SK-N-SH treated with all-trans-retinoic acid at 6 μM for 48 hours (cell line): ENCODE data around the gene CRELD2.

Source experiments
- ARNTL ChIP-seq: fragments of 450-650 bp; formaldehyde crosslinking; IDR thresholded peaks from 2 replicates; pipeline ENCODE4 v1.5.0; 2020; ENCODE audit warnings: low read depth, mild to moderate bottlenecking, moderate library complexity, borderline replicate concordance
- CREB5 ChIP-seq: fragments of 250-450 bp; sonication (Bioruptor Pico); IDR thresholded peaks from 2 replicates; pipeline ENCODE4 v1.5.1; 2020; ENCODE audit warnings: low read depth, mild to moderate bottlenecking, moderate library complexity
- CSDC2 ChIP-seq: fragments of 250-450 bp; sonication (Bioruptor Pico); IDR thresholded peaks from 2 replicates; pipeline ENCODE4 v1.5.0; 2020; ENCODE audit warnings: mild to moderate bottlenecking, moderate library complexity
- CSRNP3 ChIP-seq: fragments of 250-450 bp; sonication (Bioruptor Pico); IDR thresholded peaks from 2 replicates; pipeline ENCODE4 v1.5.1; 2021; ENCODE audit warnings: mild to moderate bottlenecking, moderate library complexity
- ISL1 ChIP-seq: fragments of 250-450 bp; sonication (Bioruptor Pico); IDR thresholded peaks from 2 replicates; pipeline ENCODE4 v2.1.2; 2022; ENCODE audit warnings: mild to moderate bottlenecking, moderate library complexity
- OSR1 ChIP-seq: fragments of 250-450 bp; sonication (Bioruptor Pico); IDR thresholded peaks from 2 replicates; pipeline ENCODE4 v1.8.0; 2022; ENCODE audit warnings: moderate library complexity, mild to moderate bottlenecking, inconsistent platforms
- PATZ1 ChIP-seq: fragments of 250-450 bp; sonication (Bioruptor Pico); IDR thresholded peaks from 2 replicates; pipeline ENCODE4 v1.8.0; 2020; ENCODE audit warnings: mild to moderate bottlenecking, moderate library complexity, borderline replicate concordance
- POU6F1 ChIP-seq: fragments of 250-450 bp; sonication (Bioruptor Pico); IDR thresholded peaks from 2 replicates; pipeline ENCODE4 v1.8.0; 2021; ENCODE audit warnings: low read depth, mild to moderate bottlenecking, moderate library complexity, borderline replicate concordance
- PPARA ChIP-seq: fragments of 250-450 bp; sonication (Bioruptor Pico); IDR thresholded peaks from 2 replicates; pipeline ENCODE4 v1.5.0; 2020; ENCODE audit warnings: mild to moderate bottlenecking, borderline replicate concordance
- TCF4 ChIP-seq: fragments of 250-450 bp; sonication (Bioruptor Pico); IDR thresholded peaks from 2 replicates; pipeline ENCODE4 v1.8.0; 2021; ENCODE audit warnings: mild to moderate bottlenecking, moderate library complexity, borderline replicate concordance
- ZFP3 ChIP-seq: fragments of 250-450 bp; sonication (Bioruptor Pico); IDR thresholded peaks from 2 replicates; pipeline ENCODE4 v1.5.0; 2020; ENCODE audit warnings: mild to moderate bottlenecking, moderate library complexity
- ZFP30 ChIP-seq: fragments of 450-650 bp; formaldehyde crosslinking; IDR thresholded peaks from 2 replicates; pipeline ENCODE4 v1.5.0; 2022; ENCODE audit warnings: mild to moderate bottlenecking, moderate library complexity
- ZNF70 ChIP-seq: fragments of 450-650 bp; formaldehyde crosslinking; IDR thresholded peaks from 2 replicates; pipeline ENCODE4 v1.5.0; 2020; ENCODE audit warnings: mild to moderate bottlenecking, moderate library complexity

- TF ChIP-seq ZFP30 (CRISPR knock-in tag) (no peak), ARNTL (CRISPR knock-in tag) (no peak), OSR1 (CRISPR knock-in tag) (no peak), CSRNP3 (CRISPR knock-in tag) (no peak), ZFP3 (CRISPR knock-in tag) (no peak), PPARA (CRISPR knock-in tag) (no peak), CREB5 (CRISPR knock-in tag) (no peak), ISL1 (no peak), CSDC2 (no peak), TCF4 (no peak), ZNF70 (CRISPR knock-in tag) (no peak), POU6F1 (CRISPR knock-in tag) (no peak), PATZ1 (CRISPR knock-in tag) (no peak)
Measured at GRCh38 chr22:49882519-49883293, 35.7 kb upstream of the CRELD2 start.
